Measurements from ENCODE around the gene NINL.

NINL gene

DNA sequence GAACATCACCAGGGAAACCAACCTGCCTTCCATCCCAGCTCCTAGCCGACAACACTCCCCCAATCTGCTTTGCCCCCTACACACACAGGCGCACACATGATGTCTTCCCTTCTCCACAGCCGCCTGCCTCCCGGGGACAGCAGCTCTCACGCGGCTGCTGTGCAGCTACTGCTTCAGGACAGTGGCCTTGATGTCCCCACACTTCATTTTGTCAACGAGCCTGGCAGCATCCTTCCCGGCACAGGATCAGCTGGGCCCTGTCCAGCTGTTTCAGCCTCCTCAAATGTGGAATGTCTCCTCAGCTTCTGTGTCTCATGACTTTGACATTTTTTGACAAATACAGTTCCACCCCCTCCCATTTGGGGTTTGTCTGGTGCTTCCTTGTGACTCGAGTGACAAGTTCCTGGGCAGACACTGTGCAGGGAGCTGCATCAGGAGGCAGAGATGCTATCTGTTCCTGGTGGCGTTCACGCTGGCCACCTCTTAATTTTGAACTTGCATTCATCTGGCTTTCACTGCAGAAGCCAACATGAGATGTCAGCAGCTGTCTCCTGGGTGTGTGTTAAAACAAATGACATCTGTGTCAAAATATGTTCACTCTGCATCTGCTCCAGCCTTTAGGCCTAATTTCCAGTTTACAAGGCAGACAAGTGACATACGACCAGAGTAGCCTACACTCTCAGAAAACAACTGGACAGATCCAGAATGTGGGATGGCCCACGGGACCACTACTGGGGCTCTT lies 120.7 kb downstream of the NINL start:
- no peak for DNase-seq (ENCODE audit: low read depth, low spot score)

DNA sequence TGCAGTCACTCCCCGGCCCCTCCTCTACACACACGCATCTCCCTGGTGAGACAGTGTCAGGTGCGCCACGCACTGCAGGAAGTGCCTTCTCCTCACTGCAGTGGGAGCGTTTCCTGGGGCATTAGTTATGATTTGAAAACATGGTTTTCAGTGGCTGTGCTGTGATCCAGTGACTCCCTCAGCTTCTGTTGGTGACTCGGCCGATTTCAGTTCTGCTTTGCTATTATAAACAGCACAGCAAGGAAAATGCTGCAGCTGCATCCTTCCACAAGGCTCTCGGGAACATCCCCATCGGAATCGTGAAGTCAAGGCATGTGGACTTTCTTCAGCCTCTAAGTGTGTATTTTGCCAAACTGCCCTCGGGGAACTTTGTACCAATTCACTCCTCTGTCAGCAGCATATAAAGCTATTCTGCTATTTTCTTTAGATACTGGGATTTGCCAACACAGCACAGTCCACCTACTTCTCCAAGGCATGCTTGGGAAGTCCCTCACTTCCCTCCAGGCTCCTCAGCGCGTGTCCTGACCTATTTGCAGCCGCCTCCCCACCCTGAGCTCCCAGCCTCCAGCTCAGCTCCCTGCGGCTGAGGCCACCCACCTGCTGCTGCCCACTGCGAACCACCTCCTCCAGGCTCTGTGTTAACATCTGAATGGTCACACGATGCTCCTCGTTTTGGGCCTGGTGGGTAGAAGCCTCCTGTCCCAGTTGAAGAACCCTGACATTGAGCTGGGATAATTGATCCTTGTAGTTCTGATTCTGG lies 123.4 kb downstream of the NINL start:
- DNase-seq (ENCODE audit: low read depth, low spot score): no peak

DNA sequence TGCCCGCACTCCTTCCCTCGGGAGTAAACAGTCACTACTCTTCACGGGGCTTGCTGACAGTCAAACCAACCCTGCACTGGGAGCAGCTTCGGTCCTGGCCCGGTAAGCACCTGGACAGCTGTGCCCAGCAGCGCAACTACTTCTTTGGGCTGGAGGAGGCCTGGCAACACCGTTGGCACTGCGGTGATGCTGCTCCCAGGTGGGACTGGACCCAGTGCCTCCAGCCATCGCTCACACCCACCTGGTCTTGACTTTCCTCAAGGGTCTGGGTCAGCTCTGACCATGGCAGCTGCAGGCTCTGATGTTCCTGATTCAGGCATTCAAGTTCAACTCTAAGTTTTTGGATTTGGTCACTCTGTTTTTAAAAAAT lies 124.1 kb downstream of the NINL start:
- no peak for DNase-seq (ENCODE audit: low read depth, low spot score)

DNA sequence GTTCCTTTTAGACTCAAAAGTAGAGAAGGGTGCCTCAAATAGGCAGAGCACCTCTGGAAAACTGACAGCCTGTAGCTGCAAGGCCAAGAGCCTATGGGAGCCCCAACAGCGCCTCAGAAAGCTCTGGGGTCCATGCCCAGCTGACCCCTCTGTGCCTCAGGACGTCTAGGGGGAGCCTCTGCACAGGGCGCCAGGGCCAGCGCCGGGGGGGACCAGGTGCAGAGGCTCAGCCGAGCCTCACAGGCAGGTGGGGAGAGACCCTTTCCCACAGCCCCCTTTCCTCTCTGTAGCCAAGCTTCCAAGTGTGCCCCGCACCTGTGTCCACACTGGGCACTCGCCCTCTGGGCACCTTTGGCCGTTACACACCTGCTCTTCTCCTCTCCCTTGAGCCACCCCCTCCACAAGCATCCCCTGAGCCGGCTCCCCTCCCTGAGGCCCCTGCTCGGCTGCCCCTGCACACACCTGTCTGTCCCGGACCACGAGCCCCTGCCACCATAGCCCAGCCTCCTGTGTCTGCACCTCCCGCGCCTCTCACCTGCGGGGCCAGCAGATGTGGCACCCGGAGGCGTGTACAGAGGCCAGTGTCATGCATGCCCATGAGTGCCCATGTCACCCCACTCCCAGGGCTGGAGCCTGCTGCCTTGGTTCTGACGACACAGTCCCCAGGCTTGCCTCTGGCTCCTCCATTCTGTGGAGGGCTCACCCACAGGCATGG lies 124.6 kb downstream of the NINL start:
- no peak for DNase-seq (ENCODE audit: low read depth, low spot score)

GRCh38 chr20:25459916-25460535 lies 125.3 kb downstream of the NINL start:
- no peak for DNase-seq (ENCODE audit: low read depth, low spot score)

DNA sequence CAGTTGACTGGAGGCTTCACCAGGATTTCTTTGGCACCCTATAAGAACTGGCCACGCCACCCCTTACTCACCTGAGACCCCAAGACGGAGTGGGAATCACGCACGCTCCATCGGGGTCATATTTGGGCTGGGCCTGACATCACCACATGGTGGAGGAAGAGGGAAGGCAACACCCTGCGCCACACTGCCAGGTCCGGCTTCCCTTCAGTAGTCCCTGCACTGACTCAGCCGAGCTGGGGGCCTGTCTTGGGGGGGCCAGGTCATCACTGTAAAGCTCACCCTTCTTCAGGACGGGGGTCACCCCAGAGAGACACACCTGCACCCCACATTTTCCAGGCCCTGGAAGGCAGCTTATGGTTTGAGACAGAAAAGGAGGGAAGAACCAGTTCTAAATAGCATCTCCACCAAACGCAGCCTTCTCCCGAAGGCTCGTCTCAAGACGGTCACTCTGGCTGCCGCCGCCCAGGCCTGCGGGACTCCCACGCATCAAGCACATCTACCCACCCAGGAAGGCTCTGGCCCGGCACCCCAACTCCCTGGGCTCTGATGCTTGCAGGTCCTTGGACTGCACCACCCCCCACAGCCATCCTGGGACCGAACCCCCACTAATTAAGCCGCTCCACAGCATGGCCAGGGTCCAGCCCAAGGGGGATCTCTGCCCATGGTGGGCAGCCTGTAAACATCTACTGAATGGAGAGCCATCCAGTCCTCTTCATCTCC lies 126.1 kb downstream of the NINL start:
- DNase-seq (ENCODE audit: low read depth, low spot score): no peak

DNA sequence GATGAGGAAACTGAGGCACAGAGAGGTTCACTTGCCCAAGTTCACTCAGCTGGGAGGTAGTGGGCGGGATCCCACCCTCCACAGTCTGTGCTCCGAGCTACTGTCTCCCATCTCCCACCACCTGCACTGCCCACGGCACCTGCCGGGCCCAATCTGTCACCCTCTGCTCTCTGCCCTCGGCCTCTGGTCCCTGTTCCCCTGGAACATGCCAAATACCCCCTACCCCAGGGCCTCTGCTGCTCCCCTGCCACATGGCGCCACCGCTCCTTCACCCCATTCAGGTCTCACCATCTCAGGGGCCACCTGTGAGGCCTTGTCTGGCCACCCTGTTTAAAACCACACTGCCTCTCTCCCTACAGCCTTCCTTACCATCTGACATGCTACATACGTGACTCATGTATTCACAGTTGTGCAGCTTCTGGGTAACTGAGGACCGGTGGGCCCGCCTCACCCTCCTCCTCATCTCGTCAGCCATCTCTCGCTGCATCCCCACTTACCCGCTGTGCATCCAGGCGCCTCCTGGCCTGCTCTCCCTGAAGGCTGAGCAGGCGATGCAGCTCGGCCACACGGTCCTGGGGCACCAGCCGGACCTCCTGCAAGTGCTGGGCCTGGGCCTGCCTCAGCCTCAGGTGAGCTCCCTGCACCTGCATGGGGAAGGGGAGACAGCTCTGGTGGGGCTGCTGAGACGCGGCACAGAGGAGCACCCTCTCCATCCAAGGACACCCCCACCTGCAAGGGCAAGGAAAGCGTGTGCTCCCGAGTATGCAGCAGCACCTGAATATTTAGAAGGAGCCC lies 127.2 kb downstream of the NINL start:
- no peak for DNase-seq (ENCODE audit: low read depth, low spot score)

DNA sequence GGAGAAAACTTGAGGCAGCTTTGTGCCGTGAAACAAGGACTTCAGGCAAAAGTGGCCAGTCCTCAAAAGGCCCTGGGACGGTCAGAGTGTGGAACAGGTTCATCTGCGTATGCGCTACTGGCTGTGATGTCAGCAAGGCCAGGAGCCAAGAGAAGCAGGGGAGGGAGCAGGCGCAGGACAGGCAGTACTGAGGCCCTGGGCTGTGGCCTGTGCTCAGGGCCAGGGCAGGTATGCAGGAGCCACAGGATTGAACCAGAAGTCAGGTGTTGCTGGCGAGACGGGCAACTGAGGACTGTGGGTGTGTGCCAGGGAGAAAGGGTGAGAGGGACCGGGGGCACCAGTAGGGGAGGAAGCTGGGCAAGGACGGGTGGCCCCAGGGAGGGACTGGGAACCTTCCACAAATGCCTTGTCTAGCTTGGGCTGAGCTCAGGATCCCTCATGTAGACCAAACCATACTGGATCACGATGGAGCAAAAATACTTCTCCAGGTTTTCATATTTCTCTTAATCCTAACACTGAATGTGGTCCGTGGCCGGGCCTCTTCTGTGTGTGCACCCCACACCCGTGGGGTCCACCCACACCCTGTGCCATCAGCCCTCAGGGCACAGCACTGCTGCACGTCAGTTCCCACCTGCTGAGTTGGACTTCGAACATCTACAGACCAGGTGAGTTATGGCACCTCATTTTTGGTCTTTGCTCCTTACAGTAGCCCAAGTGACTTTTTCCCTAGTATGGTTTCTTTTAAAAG lies 131.0 kb downstream of the NINL start:
- DNase-seq (ENCODE audit: low read depth, low spot score): no peak

DNA sequence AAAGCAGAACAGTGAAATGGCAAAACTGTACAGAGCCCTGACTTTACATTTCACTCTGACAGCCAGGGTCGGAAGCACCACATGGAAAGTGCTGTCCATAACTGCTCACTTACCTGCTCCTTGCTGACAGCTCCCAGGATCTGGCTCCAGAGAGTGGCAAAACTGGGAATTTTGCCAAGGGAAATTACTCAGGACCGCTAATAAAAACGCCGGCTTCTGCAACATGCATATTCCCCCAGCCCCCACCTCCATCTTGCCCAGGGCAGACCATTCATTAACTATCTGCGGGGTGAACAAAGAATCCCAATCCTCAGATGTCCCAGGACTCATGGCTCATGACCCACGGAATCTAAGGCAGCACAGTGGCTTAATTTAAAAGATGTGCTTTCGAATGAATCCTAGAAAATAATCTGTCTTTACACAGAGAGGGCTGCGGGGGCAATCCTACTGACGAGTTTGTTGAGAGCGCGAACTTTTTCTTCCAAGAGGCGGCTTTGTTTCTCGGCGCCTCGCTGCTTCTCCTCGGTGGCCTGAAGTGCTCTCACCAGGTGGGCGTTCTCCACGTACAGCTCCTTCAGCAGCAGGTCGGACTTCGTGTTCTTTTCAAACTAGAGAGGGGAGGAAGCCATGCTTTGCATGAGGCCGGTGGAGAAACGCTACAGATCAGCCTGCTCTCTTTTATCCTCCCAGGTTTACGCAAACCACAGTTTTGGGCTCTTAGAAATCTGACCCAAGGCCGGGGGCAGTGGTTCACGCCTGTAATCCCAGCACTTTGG lies 132.1 kb downstream of the NINL start:
- DNase-seq (ENCODE audit: low read depth, low spot score): no peak

DNA sequence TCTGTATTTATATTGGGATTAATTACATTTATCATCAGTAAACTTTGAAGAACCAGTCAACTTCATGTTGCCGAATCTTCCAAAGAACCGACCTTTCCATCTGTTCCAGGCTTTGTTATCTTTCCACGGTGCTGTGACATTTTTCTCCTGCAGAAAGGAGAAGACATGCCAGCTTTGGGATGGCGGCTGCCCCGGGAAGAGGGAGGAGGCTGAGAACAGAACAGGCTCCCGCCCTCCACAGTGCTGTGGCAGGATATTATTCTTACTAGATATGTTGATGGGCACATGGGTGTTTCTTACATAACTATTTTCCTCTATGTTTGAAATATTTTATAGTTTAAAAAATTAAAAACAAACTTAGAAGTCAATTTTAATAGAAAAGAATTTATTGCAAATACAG lies 133.0 kb downstream of the NINL start:
- DNase-seq (ENCODE audit: low read depth, low spot score): no peak

- no peak for DNase-seq (ENCODE audit: low read depth, low spot score)
Observed at GRCh38 chr20:25447671-25448070, 137.7 kb downstream of the NINL start.

DNA sequence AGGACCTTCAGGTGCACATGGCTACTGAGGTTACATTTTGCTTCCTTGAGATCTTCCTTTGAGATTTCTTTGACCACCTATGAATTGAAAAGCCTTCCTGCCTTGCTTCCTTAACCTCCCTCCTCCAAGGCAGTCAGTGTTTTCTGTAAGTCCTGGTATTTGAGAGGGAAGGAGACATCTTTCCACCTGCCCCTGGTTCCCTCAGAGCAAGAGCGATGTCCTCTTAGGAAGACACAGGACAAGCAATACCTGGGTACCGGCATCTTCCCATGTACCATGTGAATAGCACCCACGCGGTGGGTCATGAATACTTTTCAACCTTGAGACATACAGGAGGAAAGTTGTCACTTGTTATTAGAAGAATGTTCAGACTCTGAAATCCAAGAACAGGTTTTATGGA lies 140.8 kb downstream of the NINL start:
- DNase-seq (ENCODE audit: low read depth, low spot score): no peak

DNA sequence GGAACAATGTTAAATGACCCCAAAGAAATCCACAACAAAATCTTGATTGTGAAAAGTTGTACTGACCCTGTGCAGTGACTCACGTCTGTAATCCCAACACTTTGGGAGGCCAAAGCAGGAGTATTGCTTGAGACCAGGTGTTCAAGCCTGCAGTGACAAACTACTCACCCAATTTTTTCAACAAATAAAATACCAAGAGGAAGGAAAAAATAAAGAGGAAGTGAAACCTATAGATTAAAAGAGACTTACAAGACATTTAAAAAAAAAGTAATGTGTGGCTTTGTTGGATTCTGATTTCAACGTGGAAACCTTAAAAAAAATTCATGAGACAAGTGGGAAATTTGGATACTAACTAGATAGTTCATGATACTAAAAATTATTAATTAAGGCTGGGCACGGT lies 146.0 kb downstream of the NINL start:
- no peak for DNase-seq (ENCODE audit: low read depth, low spot score)

GRCh38 chr20:25437153-25437581 lies 148.2 kb downstream of the NINL start:
- DNase-seq (ENCODE audit: low read depth, low spot score): no peak

DNA sequence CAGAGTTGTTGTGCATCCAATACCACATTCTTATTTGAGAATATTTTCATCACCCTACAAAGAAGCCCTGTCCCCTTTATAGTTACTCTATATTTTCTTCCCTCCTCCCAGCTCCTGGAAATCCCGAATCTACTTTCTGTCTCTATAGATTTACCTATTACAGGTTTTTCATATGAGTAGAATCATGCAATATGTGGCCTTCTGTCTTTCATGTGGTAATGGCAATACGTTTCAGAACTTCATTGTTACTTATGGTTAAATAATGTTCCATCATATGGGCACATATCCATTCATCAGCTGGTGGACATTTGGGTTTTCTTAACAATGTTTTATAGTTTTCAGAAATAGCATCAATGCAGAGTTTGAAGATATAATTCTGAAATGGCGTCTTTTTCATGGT lies 160.8 kb downstream of the NINL start:
- no peak for DNase-seq (ENCODE audit: low read depth, low spot score)

DNA sequence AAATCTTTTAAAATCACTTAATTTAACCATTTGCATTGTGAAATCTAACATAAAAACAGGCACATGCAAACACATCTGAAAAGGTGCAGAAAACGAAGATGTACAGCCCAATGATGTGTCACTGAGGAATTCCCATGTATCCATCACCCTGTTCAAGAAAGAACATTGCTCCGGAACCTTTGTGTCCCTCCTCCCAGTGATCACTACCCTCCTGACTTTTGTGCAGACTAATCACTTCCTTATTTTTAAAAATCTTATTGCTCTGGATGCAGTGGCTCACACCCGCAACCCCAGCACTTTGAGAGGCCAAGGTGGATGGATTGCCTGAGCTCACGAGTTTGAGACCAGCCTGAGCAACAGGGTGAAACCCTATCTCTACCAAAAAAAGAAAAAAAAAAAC lies 163.3 kb downstream of the NINL start:
- no peak for DNase-seq (ENCODE audit: low read depth, low spot score)

GRCh38 chr20:25421102-25421501 lies 164.2 kb downstream of the NINL start:
- DNase-seq (ENCODE audit: low read depth, low spot score): no peak

DNA sequence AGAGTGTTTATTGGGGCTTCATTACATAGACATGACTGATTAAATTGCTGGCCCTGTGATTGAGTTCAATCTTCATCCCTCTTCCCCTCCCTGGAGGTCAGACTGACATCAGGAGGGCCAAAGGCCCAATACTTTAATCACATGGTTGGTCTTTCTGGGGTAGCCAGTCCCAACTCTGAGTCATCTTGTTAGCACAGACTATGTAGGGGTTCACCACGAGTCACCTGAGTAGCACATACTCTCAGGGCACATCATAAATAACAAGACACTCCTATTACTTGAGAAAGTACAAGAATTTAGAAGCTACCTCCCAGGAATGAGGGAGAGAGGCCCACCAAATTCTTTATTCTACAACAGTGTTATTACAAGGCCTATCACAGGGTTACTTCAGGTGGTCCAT lies 166.6 kb downstream of the NINL start:
- DNase-seq (ENCODE audit: low read depth, low spot score): no peak

DNA sequence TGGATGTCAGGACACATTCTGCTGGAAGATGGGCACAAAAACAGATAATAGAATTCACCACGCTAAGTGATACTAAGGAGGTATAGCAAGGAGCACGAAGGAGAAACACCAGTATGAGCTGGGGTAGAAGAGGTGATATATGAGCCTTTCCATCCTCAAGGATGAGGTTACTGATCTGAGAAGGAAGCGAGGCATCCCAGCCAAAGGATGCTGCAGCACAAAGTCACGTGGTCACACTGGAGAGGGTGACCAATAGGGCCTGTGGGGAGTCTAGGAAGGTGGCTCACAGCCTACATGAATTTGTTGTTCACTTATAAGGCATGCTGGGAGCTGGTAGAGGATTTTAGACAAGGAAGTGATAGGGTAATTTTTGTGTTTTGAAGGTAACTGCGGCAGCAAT lies 176.4 kb downstream of the NINL start:
- no peak for DNase-seq (ENCODE audit: low read depth, low spot score)

All from brain pericyte (primary cell).